WTC11 (cell line): ENCODE results near the gene SUSD6. TPM values are rescaled to one million over a fixed set of nuclear protein-coding genes. Genes with fewer than 3 reads are reported as not detected.

Source experiments
- ATAC-seq: fragments of 200-7000 bp; cut with Tn5 transposase; 2 replicates; pipeline ENCODE4 v1.10.0; 2021; ENCODE audit warnings: mild to moderate bottlenecking, moderate library complexity
- CTCF ChIA-PET: fragments of 300-600 bp; sonication (Branson Sonifier 250); formaldehyde crosslinking; loops from one replicate; lab custom pipeline; 2021; ENCODE audit warnings: antibody characterized with exemption; lab: Charles Lee
- POLR2A ChIA-PET: fragments of 350-600 bp; sonication (Branson Sonifier 250); formaldehyde crosslinking; loops from one replicate; lab custom pipeline; 2021; ENCODE audit warnings: antibody characterized with exemption; lab: Charles Lee
- DNase-seq: peaks from one replicate; pipeline ENCODE4 v3.0.0; 2021; ENCODE audit warnings: low spot score
- H3K27ac Mint-ChIP-seq: 2 replicates; pipeline ENCODE4 v1.8.0; 2021; ENCODE audit warnings: mixed read lengths
- H3K27me3 Mint-ChIP-seq: 2 replicates; pipeline ENCODE4 v1.8.0; 2021; ENCODE audit warnings: low read depth, mild to moderate bottlenecking, moderate library complexity, mixed read lengths
- H3K36me3 Mint-ChIP-seq: 2 replicates; pipeline ENCODE4 v1.8.0; 2021; ENCODE audit warnings: mixed read lengths
- H3K4me1 Mint-ChIP-seq: 2 replicates; pipeline ENCODE4 v1.8.0; 2022; ENCODE audit warnings: mixed read lengths
- H3K4me3 Mint-ChIP-seq: 2 replicates; pipeline ENCODE4 v1.8.0; 2021; ENCODE audit warnings: mild to moderate bottlenecking, moderate library complexity, mixed read lengths
- H3K9me3 Mint-ChIP-seq: 2 replicates; pipeline ENCODE4 v1.8.0; 2021; ENCODE audit warnings: mixed read lengths
- CREM ChIP-seq: sonication (generic); formaldehyde crosslinking; IDR thresholded peaks from 2 replicates; pipeline ENCODE4 v1.8.1; 2022; ENCODE audit warnings: mild to moderate bottlenecking, missing genetic modification reagents, moderate library complexity
- ESRRA ChIP-seq: sonication (generic); formaldehyde crosslinking; IDR thresholded peaks from 2 replicates; pipeline ENCODE4 v1.8.1; 2022; ENCODE audit warnings: mild to moderate bottlenecking, missing genetic modification reagents, borderline replicate concordance
- FOXP1 ChIP-seq: sonication (generic); formaldehyde crosslinking; IDR thresholded peaks from 2 replicates; pipeline ENCODE4 v1.8.0; 2022; ENCODE audit warnings: missing genetic modification reagents, mild to moderate bottlenecking, moderate library complexity, borderline replicate concordance
- JAZF1 ChIP-seq: fragments of 250-450 bp; sonication (Bioruptor Pico); IDR thresholded peaks from 2 replicates; pipeline ENCODE4 v1.9.0; 2021; ENCODE audit warnings: moderate library complexity, mild to moderate bottlenecking, inconsistent platforms
- NFATC4 ChIP-seq: fragments of 250-450 bp; sonication (Bioruptor Pico); IDR thresholded peaks from 2 replicates; pipeline ENCODE4 v1.9.0; 2021; ENCODE audit warnings: mild to moderate bottlenecking
- NFYB ChIP-seq: sonication (generic); formaldehyde crosslinking; conservative IDR thresholded peaks from 2 replicates; pipeline ENCODE4 v1.8.0; 2022; ENCODE audit warnings: low read depth, missing genetic modification reagents
- NR2C2 ChIP-seq: sonication (generic); formaldehyde crosslinking; IDR thresholded peaks from 2 replicates; pipeline ENCODE4 v1.8.0; 2022; ENCODE audit warnings: mild to moderate bottlenecking, missing genetic modification reagents
- PRRX2 ChIP-seq: fragments of 250-450 bp; sonication (Bioruptor Pico); IDR thresholded peaks from 2 replicates; pipeline ENCODE4 v1.8.0; 2021; ENCODE audit warnings: mild to moderate bottlenecking
- SMAD4 ChIP-seq: sonication (generic); formaldehyde crosslinking; IDR thresholded peaks from 2 replicates; pipeline ENCODE4 v1.8.0; 2022; ENCODE audit warnings: mild to moderate bottlenecking, missing genetic modification reagents
- TCF7 ChIP-seq: sonication (generic); formaldehyde crosslinking; IDR thresholded peaks from 2 replicates; pipeline ENCODE4 v1.8.0; 2022; ENCODE audit warnings: mild to moderate bottlenecking, low read depth, missing genetic modification reagents, moderate library complexity
- TEAD4 ChIP-seq: sonication (generic); formaldehyde crosslinking; IDR thresholded peaks from 2 replicates; pipeline ENCODE4 v1.8.0; 2022; ENCODE audit warnings: mild to moderate bottlenecking, missing genetic modification reagents
- ZNF121 ChIP-seq: sonication (generic); formaldehyde crosslinking; IDR thresholded peaks from 2 replicates; pipeline ENCODE4 v1.8.0; 2023; ENCODE audit warnings: missing genetic modification reagents
- ZNF263 ChIP-seq: sonication (generic); formaldehyde crosslinking; IDR thresholded peaks from 2 replicates; pipeline ENCODE4 v1.8.1; 2022; ENCODE audit warnings: low read depth, mild to moderate bottlenecking, moderate library complexity, missing genetic modification reagents
- ZNF317 ChIP-seq: sonication (generic); formaldehyde crosslinking; IDR thresholded peaks from 2 replicates; pipeline ENCODE4 v1.8.1; 2023; ENCODE audit warnings: low read depth, mild to moderate bottlenecking, moderate library complexity, missing genetic modification reagents, borderline replicate concordance
- ZNF396 ChIP-seq: fragments of 250-450 bp; sonication (Bioruptor Pico); IDR thresholded peaks from 2 replicates; pipeline ENCODE4 v1.8.0; 2021; ENCODE audit warnings: mild to moderate bottlenecking, moderate library complexity, borderline replicate concordance
- total RNA-seq: library from RNA; stranded (reverse); gene quantifications from 3 replicates; pipeline ENCODE4 v1.2.3, GENCODE V29; 2021
- TF ChIP-seq, protein P1 (sequence below): sonication (generic); formaldehyde crosslinking; IDR thresholded peaks from 2 replicates; pipeline ENCODE4 v1.8.0; 2022; ENCODE audit warnings: mild to moderate bottlenecking, missing genetic modification reagents
- TF ChIP-seq, protein P2 (sequence below): sonication (generic); formaldehyde crosslinking; IDR thresholded peaks from 2 replicates; pipeline ENCODE4 v1.8.1; 2022; ENCODE audit warnings: mild to moderate bottlenecking, missing genetic modification reagents, moderate library complexity, borderline replicate concordance
- TF ChIP-seq, protein P3 (sequence below): fragments of 250-450 bp; sonication (Bioruptor Pico); IDR thresholded peaks from 2 replicates; pipeline ENCODE4 v2.1.2; 2022; ENCODE audit warnings: mild to moderate bottlenecking, moderate library complexity
- TF ChIP-seq, protein P4 (sequence below): sonication (generic); formaldehyde crosslinking; IDR thresholded peaks from 2 replicates; pipeline ENCODE4 v1.8.0; 2023; ENCODE audit warnings: mild to moderate bottlenecking, missing genetic modification reagents
- TF ChIP-seq, protein P5 (sequence below): sonication (generic); formaldehyde crosslinking; IDR thresholded peaks from 2 replicates; pipeline ENCODE4 v1.8.0; 2022; ENCODE audit warnings: mild to moderate bottlenecking, missing genetic modification reagents
- TF ChIP-seq, protein P6 (sequence below): sonication (generic); formaldehyde crosslinking; IDR thresholded peaks from 2 replicates; pipeline ENCODE4 v1.8.1; 2022; ENCODE audit warnings: missing genetic modification reagents, borderline replicate concordance
- TF ChIP-seq, protein P7 (sequence below): fragments of 250-450 bp; sonication (Bioruptor Pico); IDR thresholded peaks from 2 replicates; pipeline ENCODE4 v1.9.0; 2021; ENCODE audit warnings: moderate library complexity, mild to moderate bottlenecking, inconsistent platforms, borderline replicate concordance

The SUSD6 gene
- total RNA-seq, 1 experiment from 2014 or later = 10.1 TPM

DNA sequence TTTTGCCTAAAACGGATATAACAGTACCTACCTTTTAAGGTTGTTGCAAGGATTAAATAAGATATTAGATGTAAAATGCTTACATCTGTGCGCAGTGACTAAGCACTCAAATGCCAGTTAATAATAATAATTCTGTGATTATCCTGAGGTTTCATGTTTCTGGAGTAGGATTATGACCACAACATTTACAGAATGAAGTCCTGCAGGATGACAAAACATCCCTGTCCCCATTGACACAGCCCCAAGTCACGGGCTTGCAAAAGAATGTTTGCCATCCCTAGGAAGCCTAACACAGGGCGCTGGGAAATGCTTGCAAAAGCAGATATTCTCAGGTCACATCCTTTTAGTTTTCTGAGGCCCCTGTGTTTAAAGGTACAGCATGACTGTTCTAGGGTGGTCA, 20.1 kb downstream of the SUSD6 start:
- TF ChIP-seq, protein P1, sequence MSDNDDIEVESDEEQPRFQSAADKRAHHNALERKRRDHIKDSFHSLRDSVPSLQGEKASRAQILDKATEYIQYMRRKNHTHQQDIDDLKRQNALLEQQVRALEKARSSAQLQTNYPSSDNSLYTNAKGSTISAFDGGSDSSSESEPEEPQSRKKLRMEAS (CRISPR knock-in tag) = no peak
- no peak for TF ChIP-seq NFYB (CRISPR knock-in tag)
- no peak for TF ChIP-seq TCF7 (CRISPR knock-in tag)
- TF ChIP-seq, protein P2, sequence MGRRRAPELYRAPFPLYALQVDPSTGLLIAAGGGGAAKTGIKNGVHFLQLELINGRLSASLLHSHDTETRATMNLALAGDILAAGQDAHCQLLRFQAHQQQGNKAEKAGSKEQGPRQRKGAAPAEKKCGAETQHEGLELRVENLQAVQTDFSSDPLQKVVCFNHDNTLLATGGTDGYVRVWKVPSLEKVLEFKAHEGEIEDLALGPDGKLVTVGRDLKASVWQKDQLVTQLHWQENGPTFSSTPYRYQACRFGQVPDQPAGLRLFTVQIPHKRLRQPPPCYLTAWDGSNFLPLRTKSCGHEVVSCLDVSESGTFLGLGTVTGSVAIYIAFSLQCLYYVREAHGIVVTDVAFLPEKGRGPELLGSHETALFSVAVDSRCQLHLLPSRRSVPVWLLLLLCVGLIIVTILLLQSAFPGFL (CRISPR knock-in tag) = no peak
- TF ChIP-seq, protein P3, sequence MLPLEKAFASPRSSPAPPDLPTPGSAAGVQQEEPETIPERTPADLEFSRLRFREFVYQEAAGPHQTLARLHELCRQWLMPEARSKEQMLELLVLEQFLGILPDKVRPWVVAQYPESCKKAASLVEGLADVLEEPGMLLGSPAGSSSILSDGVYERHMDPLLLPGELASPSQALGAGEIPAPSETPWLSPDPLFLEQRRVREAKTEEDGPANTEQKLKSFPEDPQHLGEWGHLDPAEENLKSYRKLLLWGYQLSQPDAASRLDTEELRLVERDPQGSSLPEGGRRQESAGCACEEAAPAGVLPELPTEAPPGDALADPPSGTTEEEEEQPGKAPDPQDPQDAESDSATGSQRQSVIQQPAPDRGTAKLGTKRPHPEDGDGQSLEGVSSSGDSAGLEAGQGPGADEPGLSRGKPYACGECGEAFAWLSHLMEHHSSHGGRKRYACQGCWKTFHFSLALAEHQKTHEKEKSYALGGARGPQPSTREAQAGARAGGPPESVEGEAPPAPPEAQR (CRISPR knock-in tag) = no peak
- no peak for TF ChIP-seq PRRX2 (CRISPR knock-in tag)
- TF ChIP-seq NFATC4 (CRISPR knock-in tag) = no peak
- TF ChIP-seq, protein P4, sequence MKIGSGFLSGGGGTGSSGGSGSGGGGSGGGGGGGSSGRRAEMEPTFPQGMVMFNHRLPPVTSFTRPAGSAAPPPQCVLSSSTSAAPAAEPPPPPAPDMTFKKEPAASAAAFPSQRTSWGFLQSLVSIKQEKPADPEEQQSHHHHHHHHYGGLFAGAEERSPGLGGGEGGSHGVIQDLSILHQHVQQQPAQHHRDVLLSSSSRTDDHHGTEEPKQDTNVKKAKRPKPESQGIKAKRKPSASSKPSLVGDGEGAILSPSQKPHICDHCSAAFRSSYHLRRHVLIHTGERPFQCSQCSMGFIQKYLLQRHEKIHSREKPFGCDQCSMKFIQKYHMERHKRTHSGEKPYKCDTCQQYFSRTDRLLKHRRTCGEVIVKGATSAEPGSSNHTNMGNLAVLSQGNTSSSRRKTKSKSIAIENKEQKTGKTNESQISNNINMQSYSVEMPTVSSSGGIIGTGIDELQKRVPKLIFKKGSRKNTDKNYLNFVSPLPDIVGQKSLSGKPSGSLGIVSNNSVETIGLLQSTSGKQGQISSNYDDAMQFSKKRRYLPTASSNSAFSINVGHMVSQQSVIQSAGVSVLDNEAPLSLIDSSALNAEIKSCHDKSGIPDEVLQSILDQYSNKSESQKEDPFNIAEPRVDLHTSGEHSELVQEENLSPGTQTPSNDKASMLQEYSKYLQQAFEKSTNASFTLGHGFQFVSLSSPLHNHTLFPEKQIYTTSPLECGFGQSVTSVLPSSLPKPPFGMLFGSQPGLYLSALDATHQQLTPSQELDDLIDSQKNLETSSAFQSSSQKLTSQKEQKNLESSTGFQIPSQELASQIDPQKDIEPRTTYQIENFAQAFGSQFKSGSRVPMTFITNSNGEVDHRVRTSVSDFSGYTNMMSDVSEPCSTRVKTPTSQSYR (CRISPR knock-in tag) = no peak
- TF ChIP-seq, protein P5, sequence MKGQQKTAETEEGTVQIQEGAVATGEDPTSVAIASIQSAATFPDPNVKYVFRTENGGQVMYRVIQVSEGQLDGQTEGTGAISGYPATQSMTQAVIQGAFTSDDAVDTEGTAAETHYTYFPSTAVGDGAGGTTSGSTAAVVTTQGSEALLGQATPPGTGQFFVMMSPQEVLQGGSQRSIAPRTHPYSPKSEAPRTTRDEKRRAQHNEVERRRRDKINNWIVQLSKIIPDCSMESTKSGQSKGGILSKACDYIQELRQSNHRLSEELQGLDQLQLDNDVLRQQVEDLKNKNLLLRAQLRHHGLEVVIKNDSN (CRISPR knock-in tag) = no peak
- no peak for TF ChIP-seq JAZF1 (CRISPR knock-in tag)
- no peak for TF ChIP-seq FOXP1 (CRISPR knock-in tag)
- TF ChIP-seq CREM (CRISPR knock-in tag) = no peak
- no peak for TF ChIP-seq ZNF396 (CRISPR knock-in tag)
- no peak for TF ChIP-seq ZNF121
- TF ChIP-seq SMAD4 (CRISPR knock-in tag) = no peak
- TF ChIP-seq ESRRA (CRISPR knock-in tag) = no peak
- no peaks in the 10 kb centered on the region for H3K9me3 Mint-ChIP-seq
- ChIA-PET POLR2A (interaction anchor here (0.6 kb wide), 1 partner anchor 123 kb away, joined by 3 read pairs; no protein-coding TSS in a partner anchor), CTCF (interaction anchor here (1.5 to 1.6 kb wide), 2 partner anchors 16 to 19 kb away, joined by 4 to 5 read pairs; no protein-coding TSS in a partner anchor)
- ATAC-seq (no peak), DNase-seq (no peak)
- no peaks in the 10 kb centered on the region for H3K36me3 Mint-ChIP-seq
- H3K4me3 Mint-ChIP-seq = no peak overlapping the region
- peaks cover 61% of the 10 kb centered on the region for H3K4me1 Mint-ChIP-seq
- no peak overlapping the region for H3K27ac Mint-ChIP-seq
- H3K27me3 Mint-ChIP-seq = no peaks in the 10 kb centered on the region

DNA sequence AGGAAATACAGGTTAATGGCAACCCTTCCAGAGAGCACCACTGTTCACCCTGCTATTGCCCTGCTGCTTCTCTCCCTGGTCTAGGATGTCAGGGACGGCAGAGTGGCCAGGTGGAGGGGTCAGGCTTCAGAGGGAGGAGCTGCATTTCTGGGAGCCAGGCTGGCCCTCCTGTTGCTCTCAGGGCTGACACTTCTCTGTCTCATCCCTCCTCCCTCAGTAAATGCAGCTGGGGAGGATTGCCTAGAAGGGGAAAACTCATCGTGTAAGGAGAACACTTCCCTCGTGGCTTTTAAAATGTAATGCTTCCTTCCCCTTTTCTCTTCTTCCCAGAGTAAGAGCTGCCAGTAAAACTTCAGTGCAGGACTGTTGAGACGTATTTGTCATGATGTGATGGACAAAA, 20.8 kb downstream of the SUSD6 start:
- ATAC-seq (peak; percentile 54), DNase-seq (no peak)

More for the DNA sequence above, 20.8 kb downstream of the SUSD6 start:
- H3K4me1 Mint-ChIP-seq = peaks cover 65% of the 10 kb centered on the region
- ChIA-PET POLR2A (interaction anchor here (0.7 kb wide), 1 partner anchor 130 kb away, joined by 4 read pairs; no protein-coding TSS in a partner anchor), CTCF (interaction anchor here (0.6 to 1.5 kb wide), 3 partner anchors 19 to 95 kb away, joined by 3 to 5 read pairs (median 5); no protein-coding TSS in a partner anchor)
- no peaks in the 10 kb centered on the region for H3K27me3 Mint-ChIP-seq
- H3K4me3 Mint-ChIP-seq = no peak overlapping the region
- H3K27ac Mint-ChIP-seq = no peak overlapping the region
- TF ChIP-seq TEAD4 (no peak), ZNF263 (CRISPR knock-in tag) (peak; percentile 89), ZNF317 (no peak), NR2C2 (no peak)
- TF ChIP-seq, protein P6, sequence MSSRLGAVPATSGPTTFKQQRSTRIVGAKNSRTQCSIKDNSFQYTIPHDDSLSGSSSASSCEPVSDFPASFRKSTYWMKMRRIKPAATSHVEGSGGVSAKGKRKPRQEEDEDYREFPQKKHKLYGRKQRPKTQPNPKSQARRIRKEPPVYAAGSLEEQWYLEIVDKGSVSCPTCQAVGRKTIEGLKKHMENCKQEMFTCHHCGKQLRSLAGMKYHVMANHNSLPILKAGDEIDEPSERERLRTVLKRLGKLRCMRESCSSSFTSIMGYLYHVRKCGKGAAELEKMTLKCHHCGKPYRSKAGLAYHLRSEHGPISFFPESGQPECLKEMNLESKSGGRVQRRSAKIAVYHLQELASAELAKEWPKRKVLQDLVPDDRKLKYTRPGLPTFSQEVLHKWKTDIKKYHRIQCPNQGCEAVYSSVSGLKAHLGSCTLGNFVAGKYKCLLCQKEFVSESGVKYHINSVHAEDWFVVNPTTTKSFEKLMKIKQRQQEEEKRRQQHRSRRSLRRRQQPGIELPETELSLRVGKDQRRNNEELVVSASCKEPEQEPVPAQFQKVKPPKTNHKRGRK (CRISPR knock-in tag) = no peak
- TF ChIP-seq, protein P7, sequence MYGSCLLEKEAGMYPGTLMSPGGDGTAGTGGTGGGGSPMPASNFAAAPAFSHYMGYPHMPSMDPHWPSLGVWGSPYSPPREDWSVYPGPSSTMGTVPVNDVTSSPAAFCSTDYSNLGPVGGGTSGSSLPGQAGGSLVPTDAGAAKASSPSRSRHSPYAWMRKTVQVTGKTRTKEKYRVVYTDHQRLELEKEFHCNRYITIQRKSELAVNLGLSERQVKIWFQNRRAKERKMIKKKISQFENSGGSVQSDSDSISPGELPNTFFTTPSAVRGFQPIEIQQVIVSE (CRISPR knock-in tag) = no peak
- no peaks in the 10 kb centered on the region for H3K9me3 Mint-ChIP-seq
- H3K36me3 Mint-ChIP-seq = no peaks in the 10 kb centered on the region
